Stimulated activated CD8-positive, alpha-beta memory T cell treated with anti-CD3 and anti-CD28 coated beads, Interleukin-12 subunit alpha, Interleukin-12 subunit beta, amount 100 ng/mL, for 1 hour (primary cell): ENCODE data around the gene AGPS.
"Not testable (repeated sequence)": the region's sequence is repeated elsewhere in the genome, so short reads cannot be mapped to it uniquely, and the experiment has no call there.

Experiments
- DNase-seq: peaks from one replicate; pipeline ENCODE4 v3.0.0-alpha.2; 2020; ENCODE audit warnings: low read depth

AGPS gene

DNA sequence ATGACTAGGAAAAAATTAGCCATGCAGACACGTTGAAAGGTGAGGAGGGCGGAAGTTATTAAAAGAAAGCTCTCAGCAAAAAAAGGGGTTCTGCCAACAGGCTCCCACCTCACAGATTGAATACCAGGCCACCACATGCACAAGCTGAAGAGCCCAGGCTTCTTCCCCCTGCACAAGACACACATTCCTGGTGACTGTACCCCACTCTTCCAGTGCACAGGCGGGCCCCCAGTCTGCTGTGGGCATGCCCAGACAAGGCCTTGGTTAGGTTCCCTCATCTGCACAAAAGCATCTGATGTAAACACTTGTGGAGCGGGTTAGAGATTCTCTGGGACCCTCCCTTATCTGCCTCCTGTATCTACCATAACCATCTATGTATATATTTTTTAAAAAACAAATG lies 81.7 kb downstream of the AGPS start:
- no peak for DNase-seq

DNA sequence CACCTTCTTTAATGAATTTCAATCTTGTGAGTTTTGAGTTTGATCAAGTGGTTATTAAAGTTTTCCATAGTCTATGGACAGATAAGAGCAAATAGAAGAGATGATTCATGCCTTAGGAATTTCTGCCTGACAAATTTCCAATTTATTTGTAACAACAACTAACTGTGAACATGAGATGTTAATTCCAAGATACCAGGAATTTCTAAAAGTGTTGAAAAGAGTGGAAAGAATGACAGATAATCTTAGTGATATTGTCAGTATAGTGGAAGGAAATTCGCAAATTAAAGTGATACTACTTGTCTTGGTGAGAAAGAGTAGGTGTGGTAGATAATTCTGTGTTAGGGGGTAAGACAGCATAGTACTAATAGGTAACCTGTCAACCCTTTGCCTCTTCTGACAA lies 82.4 kb downstream of the AGPS start:
- DNase-seq = no peak

DNA sequence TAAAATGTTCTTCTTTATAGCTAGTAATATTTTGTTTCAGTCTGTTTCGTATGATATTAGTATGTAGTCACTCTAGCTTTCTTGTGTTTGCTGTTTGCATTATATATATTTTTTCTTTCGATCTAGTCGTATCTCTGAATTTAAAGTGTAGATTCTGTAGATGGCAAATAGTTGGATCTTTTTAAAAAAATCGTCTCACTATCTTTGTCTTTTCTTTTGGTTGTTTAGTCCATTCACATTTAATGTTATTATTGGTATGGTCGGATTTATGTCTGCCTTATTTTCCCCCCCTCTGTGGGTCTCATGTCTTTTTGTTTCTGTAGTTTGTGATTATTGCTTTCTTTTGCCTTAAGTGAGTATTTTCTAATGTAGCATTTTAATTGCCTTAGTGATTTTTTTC lies 84.3 kb downstream of the AGPS start:
- no peak for DNase-seq

DNA sequence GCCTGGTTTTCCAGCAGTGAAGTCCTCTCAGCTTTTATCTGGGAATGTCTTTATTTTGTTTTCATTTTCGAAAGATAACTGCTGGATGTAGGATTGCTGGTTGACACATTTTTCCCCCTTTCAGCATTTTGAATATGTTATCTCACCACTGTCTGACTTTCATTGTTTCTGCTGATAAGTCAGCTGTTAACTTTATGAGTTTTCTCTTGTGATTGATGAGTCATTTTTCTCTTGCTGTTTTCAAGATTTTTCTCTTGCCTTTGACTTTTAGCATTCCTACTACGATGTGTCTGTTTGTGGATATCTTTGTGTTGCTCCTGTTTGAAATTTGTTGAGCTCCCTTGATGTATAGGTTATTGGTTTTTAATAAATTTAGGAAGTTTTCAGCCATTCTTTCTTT lies 85.5 kb downstream of the AGPS start:
- DNase-seq = no peak

DNA sequence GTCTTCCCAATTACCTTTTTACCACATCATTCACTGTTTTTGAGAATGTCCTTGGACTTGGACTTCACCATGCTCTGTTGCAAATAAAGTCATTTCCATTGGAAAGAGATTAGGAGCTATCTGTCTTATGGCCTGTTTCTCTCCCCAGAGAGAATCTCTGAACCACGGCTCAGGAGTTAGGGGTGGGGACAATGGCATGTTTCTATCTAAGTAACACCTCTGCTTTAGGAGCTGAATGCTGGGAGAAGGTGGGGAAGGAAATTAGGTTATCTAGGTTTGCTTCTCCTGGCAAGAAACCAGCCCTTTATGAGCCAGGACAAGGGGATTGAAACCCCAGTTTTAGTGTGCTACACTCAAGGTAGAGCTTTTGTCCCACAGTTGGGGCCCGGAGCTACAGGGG lies 86.3 kb downstream of the AGPS start:
- no peak for DNase-seq

DNA sequence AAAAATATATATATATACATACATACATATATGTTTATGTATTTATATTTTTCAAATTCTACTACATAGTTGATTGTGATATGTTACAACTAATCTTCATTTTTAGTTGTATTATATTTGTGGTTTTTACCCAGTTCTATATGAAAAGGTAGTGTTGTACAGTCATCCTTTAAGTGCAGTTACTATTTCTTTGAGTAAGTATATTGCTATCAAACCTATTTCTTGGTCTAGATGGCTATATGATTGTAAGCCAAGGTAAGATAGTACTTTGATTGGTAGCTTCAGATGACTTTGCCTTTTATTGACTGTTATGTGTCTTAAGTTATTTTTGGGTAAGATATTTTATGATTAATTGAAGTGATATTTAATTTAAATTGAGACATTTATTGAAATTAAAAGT lies 89.6 kb downstream of the AGPS start:
- DNase-seq = no peak

DNA sequence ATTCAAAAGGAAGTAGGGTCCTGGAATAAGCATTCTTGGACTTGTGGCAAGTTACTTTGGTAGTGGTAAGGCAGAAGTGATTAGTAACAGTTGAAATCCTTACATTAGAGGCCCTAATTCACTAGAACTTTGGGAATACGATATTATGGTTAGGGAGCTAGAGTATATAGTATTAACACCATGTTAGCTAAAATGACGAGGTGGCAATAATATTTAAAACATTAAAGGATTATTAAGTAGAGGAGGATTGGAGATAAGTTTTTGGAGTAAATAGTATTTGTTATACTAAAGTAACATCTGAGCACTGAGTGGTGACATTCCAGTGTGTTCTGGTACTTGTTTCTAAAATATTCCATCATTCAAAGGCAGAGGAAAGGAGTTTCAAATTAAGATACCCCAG lies 91.0 kb downstream of the AGPS start:
- DNase-seq = no peak

DNA sequence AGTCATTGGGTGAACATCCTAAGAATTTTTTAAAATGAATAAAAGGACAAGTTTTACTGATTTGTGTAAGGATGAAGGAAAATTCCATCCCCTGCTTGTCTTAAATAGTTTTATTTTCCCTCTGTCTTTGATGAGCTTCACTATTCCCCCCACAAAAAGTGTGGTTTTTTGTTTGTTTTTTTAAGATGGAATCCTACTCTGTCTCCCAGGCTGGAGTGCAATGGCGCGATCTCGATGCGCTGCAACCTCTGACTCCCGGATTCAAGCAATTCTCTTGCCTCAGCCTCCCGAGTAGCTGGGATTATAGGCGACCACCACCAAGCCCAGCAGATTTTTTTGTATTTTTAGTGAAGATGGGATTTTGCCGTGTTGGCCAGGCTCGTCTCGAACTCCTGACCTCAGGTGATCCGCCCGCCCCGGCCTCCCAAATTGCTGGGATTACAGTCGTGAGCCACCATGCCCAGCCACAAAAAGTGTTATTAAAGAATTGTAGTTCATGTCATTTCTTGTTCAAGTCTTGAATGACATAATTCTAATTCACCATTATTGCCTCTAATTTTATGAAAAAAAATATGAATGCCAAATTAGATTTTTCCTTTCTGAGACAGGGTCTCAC lies 91.7 kb downstream of the AGPS start:
- no peak for DNase-seq

DNA sequence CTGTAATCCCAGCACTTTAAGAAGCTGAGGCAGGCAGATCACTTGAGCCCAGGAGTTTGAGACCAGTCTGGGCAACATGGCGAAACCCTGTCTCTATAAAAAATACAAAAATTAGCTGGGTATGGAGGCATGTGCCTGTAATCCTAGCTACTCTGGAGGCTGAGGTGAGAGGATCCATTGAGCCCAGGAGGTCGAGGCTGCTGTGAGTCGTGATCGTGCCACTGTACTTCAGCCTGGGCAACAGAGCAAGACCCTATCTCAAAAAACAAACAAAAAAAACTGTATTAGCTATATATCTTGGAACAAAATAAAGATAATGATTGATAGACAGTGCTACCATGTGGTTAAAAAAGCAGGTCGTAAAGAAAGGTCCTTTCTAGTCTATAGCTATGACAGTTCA lies 93.1 kb downstream of the AGPS start:
- DNase-seq = not testable (repeated sequence)

DNA sequence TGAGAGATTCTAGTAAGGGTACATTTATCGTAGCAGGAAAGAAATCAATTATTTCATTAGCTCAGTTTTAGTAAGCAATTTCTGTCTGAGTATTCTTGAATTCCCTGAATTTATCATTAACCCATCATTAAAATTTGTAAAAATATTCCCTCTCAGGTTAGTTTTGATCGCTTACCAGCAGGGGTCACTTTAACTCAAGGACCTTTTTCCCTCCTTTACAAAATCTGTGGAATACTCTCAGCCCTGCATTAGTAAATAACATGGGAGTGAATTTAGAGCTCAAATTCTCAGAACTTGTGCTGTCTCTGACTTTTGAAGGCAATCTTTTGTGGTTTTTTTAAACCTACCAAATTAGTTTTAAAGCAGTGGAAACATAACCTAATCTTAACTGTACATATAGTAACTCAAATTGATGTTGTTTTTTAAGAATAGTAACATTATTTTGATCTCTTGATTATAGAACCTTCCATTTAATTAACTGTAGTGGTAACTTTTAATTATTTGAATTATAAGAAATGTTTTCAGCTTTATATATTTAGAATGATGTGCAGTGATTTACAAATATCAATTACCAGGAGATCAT lies 97.2 kb downstream of the AGPS start:
- no peak for DNase-seq

DNA sequence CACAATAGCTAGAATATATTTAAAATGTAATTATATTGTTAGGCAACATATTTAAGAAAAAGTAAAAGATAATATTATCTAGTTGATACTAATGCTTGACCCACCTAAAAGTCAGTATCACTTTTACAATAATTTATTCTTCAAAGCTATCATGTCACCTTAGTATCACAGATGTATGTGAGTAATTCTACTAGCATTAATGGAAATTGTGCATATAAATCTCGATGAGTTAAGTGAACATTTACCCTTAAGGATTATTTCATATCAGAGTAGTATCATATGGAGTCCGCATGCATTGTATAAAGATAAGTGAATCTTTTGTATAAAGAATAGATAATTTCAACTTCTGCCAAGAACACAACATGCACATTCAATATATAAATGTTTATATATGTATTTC lies 103.4 kb downstream of the AGPS start:
- DNase-seq = no peak

DNA sequence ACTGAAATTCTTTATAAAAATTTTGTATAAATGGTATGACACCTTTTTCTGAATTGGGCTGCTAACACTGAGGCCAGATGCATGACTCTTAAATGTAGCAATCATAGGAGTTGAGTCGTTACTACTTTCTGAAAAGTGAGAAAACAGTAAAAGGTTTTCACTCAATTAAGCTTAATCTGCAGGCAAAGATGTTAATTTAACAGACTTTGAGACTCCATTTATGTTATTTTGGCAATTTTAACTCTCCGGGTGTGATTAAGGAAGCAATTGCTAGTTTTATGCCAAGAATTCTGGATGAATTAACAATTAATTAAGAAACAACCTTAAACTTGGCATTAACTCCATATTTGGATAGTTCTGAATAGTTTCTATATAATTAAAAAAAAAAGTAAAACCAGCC lies 104.3 kb downstream of the AGPS start:
- no peak for DNase-seq

DNA sequence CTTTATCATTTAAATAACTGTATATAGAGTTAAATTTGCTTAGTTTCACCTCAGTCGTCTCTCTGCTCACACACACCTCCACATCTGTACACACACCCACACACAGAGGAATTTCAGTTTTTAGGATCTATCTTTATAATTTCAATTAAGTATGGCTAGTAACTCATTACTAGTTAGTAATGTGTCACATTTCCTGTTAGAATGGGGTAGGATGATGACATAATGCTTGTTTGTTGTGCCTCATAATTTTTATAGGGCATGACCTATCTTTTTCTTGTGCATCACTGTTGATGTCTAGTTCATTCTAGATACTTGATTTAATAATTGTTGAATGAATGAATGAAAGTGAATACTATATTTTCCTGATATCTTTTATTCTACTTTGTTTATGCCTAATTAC lies 108.6 kb downstream of the AGPS start:
- DNase-seq = no peak

DNA sequence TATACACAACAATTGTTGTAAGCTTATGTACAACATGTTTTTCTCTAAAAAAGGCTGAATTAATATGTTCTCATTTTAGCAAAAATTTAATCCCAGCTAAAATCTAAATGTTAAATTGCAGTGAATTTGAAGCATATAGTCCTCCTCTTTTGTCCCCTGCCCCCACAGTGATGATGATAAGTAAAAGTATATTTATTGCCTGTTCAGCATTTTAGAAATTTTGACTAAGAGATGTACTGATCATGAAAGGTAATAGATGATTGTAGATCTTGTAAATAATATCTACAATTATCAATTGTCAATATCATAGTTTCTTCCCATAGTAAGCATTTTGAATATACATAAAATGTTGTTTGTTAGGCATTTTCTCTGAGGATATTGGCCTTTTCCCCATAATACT lies 113.9 kb downstream of the AGPS start:
- DNase-seq = no peak

DNA sequence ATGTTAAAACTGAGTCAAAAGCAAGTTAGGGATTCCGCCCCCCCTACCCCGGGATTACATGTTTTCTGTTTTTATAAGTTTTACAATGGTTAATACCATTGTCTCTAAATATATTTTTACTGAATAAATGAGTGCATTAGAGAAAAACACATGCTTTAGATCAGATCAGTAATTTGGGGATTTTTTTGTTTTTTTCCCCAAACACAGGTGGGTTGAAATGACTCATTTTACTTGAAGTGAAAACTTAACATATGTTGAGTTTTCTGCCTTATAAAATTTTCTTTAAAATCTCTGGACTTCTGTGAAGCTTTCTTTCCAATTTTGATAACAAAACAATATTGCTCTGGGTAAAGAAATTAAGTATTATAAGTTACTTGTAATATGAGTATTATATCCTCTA lies 114.4 kb downstream of the AGPS start:
- no peak for DNase-seq

DNA sequence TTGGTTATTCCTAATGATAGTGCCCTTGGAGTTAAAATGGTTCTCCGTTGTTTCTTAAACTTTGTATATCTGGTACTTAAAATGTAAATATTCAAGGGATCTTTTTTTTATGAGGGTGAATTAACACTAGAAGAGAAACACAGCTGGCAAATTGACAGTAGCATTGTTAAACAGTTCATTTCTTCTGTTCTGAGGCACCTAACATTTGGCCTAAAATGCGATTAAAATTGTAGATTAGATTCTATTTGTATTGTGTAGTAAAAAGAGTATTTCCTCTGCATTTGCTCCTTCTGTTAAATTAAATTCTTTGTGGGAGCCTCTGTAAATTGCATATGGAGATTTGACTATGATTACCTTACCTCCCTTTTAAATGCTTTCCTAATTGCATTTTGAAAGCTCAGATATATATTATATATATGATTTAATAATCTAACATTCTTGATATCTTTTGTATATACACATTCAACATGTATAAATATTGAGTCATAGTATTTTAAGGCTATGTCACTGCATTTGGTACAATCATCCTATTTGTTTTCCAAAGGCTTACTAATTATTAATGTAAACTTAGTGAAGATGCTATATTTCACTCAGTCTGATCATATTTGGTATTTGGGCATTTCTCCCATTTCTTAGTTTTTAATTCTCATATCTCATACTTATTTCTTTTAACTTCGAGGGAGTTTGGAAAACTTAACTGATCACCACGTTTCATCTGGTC lies 124.4 kb downstream of the AGPS start:
- no peak for DNase-seq

DNA sequence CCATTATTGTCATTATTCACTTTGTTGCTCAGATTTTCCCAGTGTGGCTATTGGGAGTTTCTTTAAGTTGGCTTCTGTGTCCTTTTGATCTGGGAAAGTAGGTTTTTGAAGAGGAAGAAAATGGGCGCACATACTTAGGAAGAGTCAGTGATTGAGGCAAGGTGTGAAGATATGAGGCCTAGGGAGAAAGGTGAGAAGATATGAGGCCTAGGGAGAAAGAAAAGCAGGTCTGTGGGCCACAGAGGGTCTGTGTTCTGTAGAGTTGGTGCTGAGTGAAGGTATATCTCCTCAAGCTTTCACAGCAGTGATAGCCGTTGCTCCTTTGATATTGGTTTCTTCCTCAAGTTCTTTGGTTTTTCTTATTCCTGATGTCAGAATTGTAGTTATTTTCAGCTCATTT lies 126.2 kb downstream of the AGPS start:
- no peak for DNase-seq

DNA sequence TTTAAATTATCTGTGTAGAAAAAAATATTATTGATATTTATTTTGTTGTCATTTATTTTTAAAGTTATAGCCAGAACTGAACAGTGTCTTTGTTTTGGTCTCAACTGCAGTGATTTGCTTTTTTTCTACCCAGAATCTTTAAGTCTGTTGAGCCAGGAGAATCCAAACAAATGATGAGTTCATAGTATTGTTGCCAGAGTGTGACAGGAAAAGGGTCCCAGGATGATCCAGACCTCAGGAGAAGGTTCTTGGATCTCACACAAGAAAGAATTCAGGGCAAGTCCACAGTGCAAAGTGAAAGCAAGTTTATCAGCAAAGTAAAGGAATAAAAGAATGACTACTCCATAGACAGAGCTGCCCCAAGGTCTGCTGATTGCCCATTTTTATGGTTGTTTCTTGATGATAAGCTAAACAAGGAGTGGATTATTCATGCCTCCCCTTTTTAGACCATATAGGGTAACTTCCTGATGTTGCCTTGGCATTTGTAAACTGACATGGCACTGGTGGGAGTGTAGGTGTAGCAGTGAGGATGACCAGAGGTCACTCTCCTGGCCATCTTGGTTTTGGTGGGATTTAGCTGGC lies 127.1 kb downstream of the AGPS start:
- DNase-seq = no peak

DNA sequence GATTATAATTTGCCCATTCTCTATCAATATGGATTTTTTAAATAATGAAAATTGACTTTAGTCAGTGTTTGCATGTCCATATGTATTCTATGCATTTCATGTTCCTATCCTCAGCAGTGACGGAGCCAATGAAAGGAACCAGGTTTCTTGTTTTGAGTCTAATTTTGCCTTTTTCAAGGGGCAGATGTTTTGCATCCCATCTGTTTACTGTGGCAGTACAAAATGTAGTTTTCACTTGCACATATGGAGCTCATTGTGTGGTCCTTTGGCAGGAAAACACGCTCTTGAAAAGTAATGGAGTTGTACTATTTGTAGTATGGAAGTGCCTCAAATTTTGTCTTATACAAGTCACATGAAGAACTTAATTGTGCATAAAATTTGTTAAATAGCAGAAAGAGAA lies 127.8 kb downstream of the AGPS start:
- DNase-seq = no peak

DNA sequence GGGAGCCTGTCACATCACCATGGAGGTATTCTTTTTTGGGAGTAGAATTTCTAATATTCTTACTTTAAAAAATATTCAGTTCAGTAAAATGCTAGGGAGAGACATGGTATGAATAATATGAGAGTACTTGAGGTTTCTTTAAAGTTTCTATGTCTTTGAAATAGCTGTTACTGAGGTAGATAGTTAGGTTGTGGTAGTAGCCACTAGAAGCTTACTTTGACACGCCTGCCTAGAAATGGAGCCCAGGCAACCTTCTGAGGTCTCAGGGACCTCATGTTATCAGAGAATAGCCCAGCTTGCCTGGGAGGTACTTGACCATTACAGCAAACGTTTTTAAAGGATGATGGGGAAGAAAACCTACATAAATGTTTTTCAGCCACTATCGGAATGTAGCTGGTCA lies 131.2 kb downstream of the AGPS start:
- no peak for DNase-seq

DNA sequence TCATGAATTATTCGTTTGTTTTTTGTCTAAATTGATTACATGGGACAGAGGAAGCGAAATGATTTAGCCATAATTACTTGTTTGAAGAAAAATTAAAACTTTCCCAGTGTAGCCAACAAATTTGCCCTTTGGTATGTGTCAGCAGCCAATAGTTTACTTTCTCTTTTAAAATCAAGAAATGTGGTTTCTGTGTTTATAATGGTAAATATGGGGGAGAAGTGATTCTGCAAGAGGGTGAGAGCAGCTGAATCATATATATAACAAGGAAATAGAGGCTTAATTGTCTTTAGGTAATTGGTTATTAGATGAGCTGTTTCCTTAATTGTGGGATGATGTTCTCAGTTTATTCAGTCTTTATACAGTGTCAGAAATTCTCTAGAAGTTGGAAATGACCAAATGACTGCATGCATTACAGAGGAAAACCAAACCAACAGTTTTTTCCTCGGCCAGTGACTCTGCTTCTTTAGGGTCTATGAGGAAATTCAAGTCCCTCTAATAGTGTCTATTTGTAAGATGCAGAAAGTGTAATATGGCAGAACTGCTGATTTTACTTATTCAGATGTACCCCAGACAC lies 132.9 kb downstream of the AGPS start:
- no peak for DNase-seq

DNA sequence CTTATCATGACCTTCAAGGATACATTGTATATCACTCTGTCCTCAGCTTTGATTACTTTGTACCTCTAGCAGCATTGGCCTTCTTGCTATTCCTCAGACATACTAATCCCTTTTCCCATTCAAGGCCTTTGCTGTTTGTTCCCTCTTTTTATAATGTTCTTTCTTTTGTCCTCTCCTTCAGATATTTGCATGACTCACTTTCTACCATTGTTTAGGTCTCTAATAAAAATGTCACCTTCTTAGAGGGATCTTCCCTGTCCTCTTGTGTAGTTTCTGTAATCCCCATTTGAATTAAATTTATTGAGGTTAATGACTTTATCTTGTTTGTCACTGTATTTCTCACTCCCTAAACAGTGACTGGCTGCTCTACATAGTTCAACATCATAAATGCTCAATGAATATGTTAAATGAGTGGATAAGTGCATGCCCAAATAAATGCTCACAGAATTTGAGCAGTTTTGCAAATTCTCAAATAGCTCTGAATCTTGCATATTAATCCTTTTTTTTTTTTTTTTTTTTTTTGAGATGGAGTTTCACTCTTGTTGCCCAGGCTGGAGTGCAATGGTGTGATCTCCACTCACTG lies 135.9 kb downstream of the AGPS start:
- no peak for DNase-seq

DNA sequence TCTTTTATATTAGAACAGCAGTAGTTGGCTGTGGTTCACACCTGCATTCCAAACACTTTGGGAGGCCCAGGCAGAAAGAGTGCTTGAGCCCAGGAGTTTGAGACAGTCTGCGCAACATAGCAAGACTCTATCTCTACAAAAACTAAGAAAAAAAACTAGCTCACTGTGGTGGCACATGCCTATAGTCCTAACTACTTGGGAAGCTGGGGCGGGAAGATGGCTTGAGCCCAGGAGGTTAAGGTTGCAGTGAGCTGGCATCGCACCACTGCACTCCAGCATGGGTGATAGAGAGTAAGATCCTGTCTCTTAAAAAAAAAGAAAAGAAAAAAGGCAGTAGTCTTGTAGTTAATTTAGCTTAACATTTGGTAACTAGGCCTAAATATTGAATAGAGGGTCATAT lies 136.6 kb downstream of the AGPS start:
- no peak for DNase-seq
